Transverse colon (tissue), 4 donors: ENCODE results near the gene JAZF1.

ENCODE experiments used
- CTCF ChIP-seq, 5 experiments: fragments of 200-600 bp in 3 of 5; fragments of 450-650 bp in 2 of 5; sonication (generic) in 3 of 5; IDR thresholded peaks; 1 replicate in 2 of 5; 2 replicates in 3 of 5; pipeline ENCODE4 v1.5.1; 2016 to 2017; ENCODE audit warnings: antibody characterized with exemption in 5 of 5, inconsistent platforms in 3 of 5, mild to moderate bottlenecking in 2 of 5, moderate library complexity in 1 of 5
- EP300 ChIP-seq: sonication (generic); formaldehyde crosslinking; IDR thresholded peaks from one replicate; pipeline ENCODE4 v1.6.1; 2017; ENCODE audit warnings: antibody characterized with exemption, low read depth
- POLR2A ChIP-seq: fragments of 450-650 bp; IDR thresholded peaks from one replicate; pipeline ENCODE4 v1.6.1; 2016; ENCODE audit warnings: antibody characterized with exemption, mild to moderate bottlenecking, moderate library complexity
- POLR2AphosphoS5 ChIP-seq, 3 donors: sonication (generic); formaldehyde crosslinking; IDR thresholded peaks; one replicate each; pipeline ENCODE4 v1.6.1; 2016; ENCODE audit warnings: antibody characterized with exemption in 3 of 3

- TF ChIP-seq CTCF (IDR thresholded peaks at IDR 0.05) (no peak), EP300 (no peak), POLR2A (no peak), POLR2AphosphoS5 (IDR thresholded peaks at IDR 0.05) (no peak)
These were observed 52.0 kb downstream of the JAZF1 start for GRCh38 chr7:28128608-28129007.
